GM20000 (cell line): ENCODE measurements around the gene ZNF469.

Experiments
- DNase-seq: peaks from one replicate; pipeline ENCODE4 v3.0.0; 2012; ENCODE audit warnings: low spot score
- CTCF ChIP-seq: IDR thresholded peaks from 2 replicates; pipeline ENCODE4 v1.5.1; 2012; ENCODE audit warnings: mild to moderate bottlenecking, control low read depth; ENCODE audit errors: extremely low read depth, missing control alignments

Gene ZNF469

GRCh38 chr16:88392616-88393015 is 9.9 kb downstream of the ZNF469 start:
- TF ChIP-seq CTCF = no peak
- no peak for DNase-seq

GRCh38 chr16:88393034-88393433 is 10.3 kb downstream of the ZNF469 start:
- TF ChIP-seq CTCF = no peak
- DNase-seq = no peak

- no peak for DNase-seq
- TF ChIP-seq CTCF = no peak
Measured at GRCh38 chr16:88393571-88393970, 10.8 kb downstream of the ZNF469 start.

GRCh38 chr16:88394426-88394825 is 11.7 kb downstream of the ZNF469 start:
- DNase-seq = no peak
- no peak for TF ChIP-seq CTCF

- DNase-seq = no peak
- no peak for TF ChIP-seq CTCF
Measured at GRCh38 chr16:88395669-88396584, 13.2 kb downstream of the ZNF469 start.

GRCh38 chr16:88398170-88398873 is 15.6 kb downstream of the ZNF469 start:
- no peak for TF ChIP-seq CTCF
- no peak for DNase-seq

GRCh38 chr16:88398874-88399178 is 16.1 kb downstream of the ZNF469 start:
- no peak for DNase-seq
- TF ChIP-seq CTCF = no peak
